ENCODE results near the gene IL22RA1. TPM values are rescaled to one million over a fixed set of nuclear protein-coding genes. Genes with fewer than 3 reads are reported as not detected.

The IL22RA1 gene
- total RNA-seq, 2 donors from 2014 or later, result 0.15 to 0.24 TPM

GRCh38 chr1:24186711-24186992 is 43.7 kb upstream of the IL22RA1 start:
- Histone ChIP-seq H3K9me3 (no peaks in the 10 kb centered on the region), H3K27me3 (no peaks in the 10 kb centered on the region), H3K27ac (peak overlapping the region; percentile 67 to 75), H3K36me3 (no peaks in the 10 kb centered on the region), H3K4me3 (peak overlapping the region; percentile 42 to 58), H3K4me1 (peaks cover 0 to 16% of the 10 kb centered on the region in 2 donors)
- TF ChIP-seq CTCF (IDR thresholded peaks at IDR 0.05), result no peak
- no peak for DNase-seq (ENCODE audit: low spot score)

- H3K36me3 ChIP-seq, result no peaks in the 10 kb centered on the region
- peak overlapping the region; percentile 67 to 75 for H3K27ac ChIP-seq
- H3K27me3 ChIP-seq, result no peaks in the 10 kb centered on the region
- no peak for TF ChIP-seq CTCF (IDR thresholded peaks at IDR 0.05)
- H3K4me3 ChIP-seq, result peak overlapping the region in 1 of 2 donors; percentile 58
- DNase-seq (ENCODE audit: low spot score), result no peak
- no peaks in the 10 kb centered on the region for H3K9me3 ChIP-seq
- H3K4me1 ChIP-seq, result peaks cover 0 to 16% of the 10 kb centered on the region in 2 donors
These were observed 43.2 kb upstream of the IL22RA1 start for GRCh38 chr1:24186031-24186710.

GRCh38 chr1:24185076-24185475 is 42.1 kb upstream of the IL22RA1 start:
- Histone ChIP-seq H3K27me3 (no peaks in the 10 kb centered on the region), H3K4me1 (peaks cover 0 to 16% of the 10 kb centered on the region in 2 donors), H3K4me3 (no peak overlapping the region), H3K36me3 (no peaks in the 10 kb centered on the region), H3K27ac (no peak overlapping the region), H3K9me3 (no peaks in the 10 kb centered on the region)
- DNase-seq (ENCODE audit: low spot score), result no peak
- TF ChIP-seq CTCF (IDR thresholded peaks at IDR 0.05), result no peak

- Histone ChIP-seq H3K9me3 (no peaks in the 10 kb centered on the region), H3K36me3 (no peaks in the 10 kb centered on the region), H3K4me1 (peaks cover 0 to 10% of the 10 kb centered on the region in 2 donors), H3K27me3 (no peaks in the 10 kb centered on the region), H3K4me3 (no peak overlapping the region), H3K27ac (no peak overlapping the region)
- DNase-seq (ENCODE audit: low spot score), result no peak
- TF ChIP-seq CTCF (IDR thresholded peaks at IDR 0.05), result no peak
These were observed 39.1 kb upstream of the IL22RA1 start for GRCh38 chr1:24182061-24182460.

GRCh38 chr1:24181619-24182018 is 38.7 kb upstream of the IL22RA1 start:
- no peaks in the 10 kb centered on the region for H3K9me3 ChIP-seq
- H3K4me3 ChIP-seq, result no peak overlapping the region
- TF ChIP-seq CTCF (IDR thresholded peaks at IDR 0.05), result no peak

GRCh38 chr1:24180676-24181075 is 37.7 kb upstream of the IL22RA1 start:
- no peak for TF ChIP-seq CTCF (IDR thresholded peaks at IDR 0.05)
- Histone ChIP-seq H3K4me1 (no peaks in the 10 kb centered on the region), H3K36me3 (no peaks in the 10 kb centered on the region), H3K27ac (no peak overlapping the region), H3K27me3 (no peaks in the 10 kb centered on the region), H3K4me3 (no peak overlapping the region), H3K9me3 (no peaks in the 10 kb centered on the region)
- DNase-seq (ENCODE audit: low spot score), result no peak

More at GRCh38 chr1:24181619-24182018, 38.7 kb upstream of the IL22RA1 start:
- DNase-seq (ENCODE audit: low spot score), result no peak
- Histone ChIP-seq H3K27ac (no peak overlapping the region), H3K4me1 (peaks cover 0 to 6% of the 10 kb centered on the region in 2 donors), H3K27me3 (no peaks in the 10 kb centered on the region), H3K36me3 (no peaks in the 10 kb centered on the region)

All from right atrium auricular region (tissue), 2 donors.